SK-N-SH (cell line): ENCODE data around the gene FAM78A. TPM values are rescaled to one million over a fixed set of nuclear protein-coding genes. Genes with fewer than 3 reads are reported as not detected.

Experiments used
- CTCF ChIA-PET: fragments of 300-600, 350-600 bp; formaldehyde crosslinking; extraction: SDS; loops from one replicate; lab custom pipeline; 2021; lab: Yijun Ruan, JAX
- POLR2A ChIA-PET: fragments of 350-600 bp; sonication (Branson Sonifier 250); formaldehyde crosslinking; extraction: SDS; loops from one replicate; lab custom pipeline; 2020; ENCODE audit warnings: antibody characterized with exemption, inconsistent platforms; lab: Yijun Ruan, JAX
- DNase-seq: peaks from one replicate; pipeline ENCODE4 v3.0.0; 2012
- H2AFZ ChIP-seq: fragments of 200-600 bp; sonication (generic); 2 replicates; pipeline ENCODE4 v1.8.1; 2016; ENCODE audit warnings: antibody characterized with exemption, mild to moderate bottlenecking, low read depth
- H3F3A ChIP-seq: fragments of 200-600 bp; sonication (generic); replicated peaks from 2 replicates; pipeline ENCODE3; 2016; ENCODE audit warnings: antibody characterized with exemption, mild to moderate bottlenecking; ENCODE audit not compliant: insufficient read depth
- H3K27ac ChIP-seq, 2 experiments: fragments of 200-500 bp in 1 of 2; fragments of 200-600 bp in 1 of 2; sonication (Bioruptor generic) in 1 of 2; sonication (generic), shearing (Covaris generic) in 1 of 2; 2 replicates each; pipeline versions ENCODE4 v1.5.1 to v1.6.1; 2014 to 2016; ENCODE audit warnings: low read depth in 2 of 2, inconsistent platforms in 1 of 2, low read length in 1 of 2, mild to moderate bottlenecking in 1 of 2, mixed read lengths in 1 of 2
- H3K27me3 ChIP-seq: fragments of 200-600 bp; sonication (generic), shearing (Covaris generic); 2 replicates; pipeline ENCODE4 v1.6.1; 2016; ENCODE audit warnings: mixed run types; ENCODE audit not compliant: insufficient read depth
- H3K36me3 ChIP-seq, 2 experiments: fragments of 200-500 bp in 1 of 2; fragments of 200-600 bp in 1 of 2; sonication (Bioruptor generic) in 1 of 2; sonication (generic) in 1 of 2; replicated peaks in 1 of 2; 2 replicates each; pipeline versions ENCODE3 to v1.5.1; 2014 to 2016; ENCODE audit warnings: low read length in 1 of 2, mild to moderate bottlenecking in 1 of 2; ENCODE audit not compliant: insufficient read depth in 2 of 2, control insufficient read depth in 1 of 2
- H3K4me1 ChIP-seq, 2 experiments: fragments of 200-500 bp in 1 of 2; fragments of 200-600 bp in 1 of 2; sonication (Bioruptor generic) in 1 of 2; sonication (generic), shearing (Covaris generic) in 1 of 2; 2 replicates each; pipeline versions ENCODE4 v1.5.1 to v1.6.1; 2014 to 2016; ENCODE audit warnings: low read depth in 1 of 2, low read length in 1 of 2, mixed run types in 1 of 2; ENCODE audit not compliant: insufficient read depth in 2 of 2, control insufficient read depth in 1 of 2
- H3K4me2 ChIP-seq: fragments of 200-600 bp; sonication (generic), shearing (Covaris generic); 2 replicates; pipeline ENCODE4 v1.6.1; 2017; ENCODE audit warnings: mixed run types
- H3K4me3 ChIP-seq, 2 experiments: fragments of 200-500 bp in 1 of 2; fragments of 200-600 bp in 1 of 2; sonication (Bioruptor generic) in 1 of 2; sonication (generic), shearing (Covaris generic) in 1 of 2; 2 replicates each; pipeline versions ENCODE4 v1.5.1 to v1.8.1; 2014 to 2016; ENCODE audit warnings: low read depth in 2 of 2, inconsistent platforms in 1 of 2, low read length in 1 of 2, mild to moderate bottlenecking in 1 of 2, mixed read lengths in 1 of 2, moderate library complexity in 1 of 2
- H3K79me2 ChIP-seq: fragments of 200-600 bp; sonication (generic); 2 replicates; pipeline ENCODE4 v1.8.1; 2017; ENCODE audit warnings: mild to moderate bottlenecking; ENCODE audit not compliant: insufficient read depth
- H3K9ac ChIP-seq: fragments of 200-600 bp; sonication (generic); 2 replicates; pipeline ENCODE4 v1.6.1; 2017; ENCODE audit warnings: mixed run types
- H3K9me2 ChIP-seq: fragments of 200-600 bp; sonication (generic); 2 replicates; pipeline ENCODE4 v1.6.1; 2017; ENCODE audit warnings: mixed run types
- H3K9me3 ChIP-seq: fragments of 200-600 bp; sonication (generic); 2 replicates; pipeline ENCODE4 v1.6.1; 2017; ENCODE audit warnings: mixed run types, mild to moderate bottlenecking, moderate library complexity
- H4K20me1 ChIP-seq: fragments of 200-600 bp; sonication (generic); 2 replicates; pipeline ENCODE4 v1.6.1; 2017; ENCODE audit warnings: mild to moderate bottlenecking, mixed run types; ENCODE audit not compliant: insufficient read depth
- ELF1 ChIP-seq: IDR thresholded peaks from 2 replicates; pipeline ENCODE4 v1.4.0; 2012
- EP300 ChIP-seq, 2 experiments: IDR thresholded peaks; 2 replicates each; pipeline versions ENCODE4 v1.4.0 to v1.6.1; 2012; ENCODE audit warnings: borderline replicate concordance in 1 of 2, low read depth in 1 of 2, low read length in 1 of 2
- EZH2phosphoT487 ChIP-seq: fragments of 200-600 bp; sonication (generic); IDR thresholded peaks from 2 replicates; pipeline ENCODE4 v1.6.1; 2017; ENCODE audit warnings: low read depth, mixed run types, mild to moderate bottlenecking, antibody characterized with exemption, moderate library complexity, borderline replicate concordance
- FOSL2 ChIP-seq: IDR thresholded peaks from 2 replicates; pipeline ENCODE4 v1.4.0; 2012; ENCODE audit warnings: low read depth, mild to moderate bottlenecking, moderate library complexity, borderline replicate concordance
- FOXJ3 ChIP-seq: sonication (generic); formaldehyde crosslinking; IDR thresholded peaks from 2 replicates; pipeline ENCODE4 v1.5.1; 2020; ENCODE audit warnings: mild to moderate bottlenecking, missing genetic modification reagents
- GATA2 ChIP-seq: sonication (generic); formaldehyde crosslinking; IDR thresholded peaks from 2 replicates; pipeline ENCODE4 v1.5.0; 2020; ENCODE audit warnings: mild to moderate bottlenecking, missing genetic modification reagents
- MEF2A ChIP-seq: IDR thresholded peaks from 2 replicates; pipeline ENCODE4 v1.4.0; 2012; ENCODE audit warnings: low read depth, borderline replicate concordance
- MXI1 ChIP-seq: IDR thresholded peaks from 2 replicates; pipeline ENCODE4 v1.6.1; 2012; ENCODE audit warnings: mild to moderate bottlenecking, low read depth, low read length, improper control_type of control experiment
- NRF1 ChIP-seq: IDR thresholded peaks from 2 replicates; pipeline ENCODE4 v1.6.1; 2012; ENCODE audit warnings: low read depth, mild to moderate bottlenecking, low read length
- POLR2AphosphoS5 ChIP-seq: IDR thresholded peaks from 2 replicates; pipeline ENCODE4 v1.6.1; 2012; ENCODE audit warnings: low read depth, low read length
- RAD21 ChIP-seq: IDR thresholded peaks from 2 replicates; pipeline ENCODE4 v1.6.1; 2012; ENCODE audit warnings: mild to moderate bottlenecking, low read length
- RFX5 ChIP-seq: IDR thresholded peaks from 2 replicates; pipeline ENCODE4 v1.6.1; 2012; ENCODE audit warnings: mild to moderate bottlenecking, improper control_type of control experiment, low read length
- RXRA ChIP-seq: IDR thresholded peaks from 2 replicates; pipeline ENCODE4 v1.4.0; 2012; ENCODE audit warnings: low read depth, mild to moderate bottlenecking, borderline replicate concordance
- SIN3A ChIP-seq: IDR thresholded peaks from 2 replicates; pipeline ENCODE4 v1.6.1; 2012; ENCODE audit warnings: low read depth, mild to moderate bottlenecking, low read length, moderate library complexity, borderline replicate concordance
- TAF1 ChIP-seq: IDR thresholded peaks from 2 replicates; pipeline ENCODE4 v1.6.1; 2012; ENCODE audit warnings: low read depth, mild to moderate bottlenecking, low read length, moderate library complexity, borderline replicate concordance
- TCF12 ChIP-seq: IDR thresholded peaks from 2 replicates; pipeline ENCODE4 v1.4.0; 2012
- TEAD4 ChIP-seq: IDR thresholded peaks from 2 replicates; pipeline ENCODE4 v1.4.0; 2012; ENCODE audit warnings: mild to moderate bottlenecking, borderline replicate concordance; ENCODE audit not compliant: insufficient read depth
- WGBS: methylation state at CpG from one replicate; pipeline ENCODE4 v1.1.6; 2017; ENCODE audit warnings: low lambda C conversion rate; 5-methylcytosine and 5-hydroxymethylcytosine counted together
- polyA plus RNA-seq, 3 experiments: library from polyadenylated mRNA; depleted of rRNA; stranded (reverse); fragments of >200 nt; gene quantifications; 2 replicates each; pipeline ENCODE4 v1.2.3, GENCODE V29; 2012
- TF ChIP-seq, protein P1 (sequence below): IDR thresholded peaks from 2 replicates; pipeline ENCODE4 v1.4.0; 2012; ENCODE audit warnings: low read depth
- TF ChIP-seq, protein P2 (sequence below): IDR thresholded peaks from 2 replicates; pipeline ENCODE4; 2012

The FAM78A gene
- polyA plus RNA-seq, 1 of the 3 experiments (the other 2 are of a cell fraction) = 1.0 TPM

DNA sequence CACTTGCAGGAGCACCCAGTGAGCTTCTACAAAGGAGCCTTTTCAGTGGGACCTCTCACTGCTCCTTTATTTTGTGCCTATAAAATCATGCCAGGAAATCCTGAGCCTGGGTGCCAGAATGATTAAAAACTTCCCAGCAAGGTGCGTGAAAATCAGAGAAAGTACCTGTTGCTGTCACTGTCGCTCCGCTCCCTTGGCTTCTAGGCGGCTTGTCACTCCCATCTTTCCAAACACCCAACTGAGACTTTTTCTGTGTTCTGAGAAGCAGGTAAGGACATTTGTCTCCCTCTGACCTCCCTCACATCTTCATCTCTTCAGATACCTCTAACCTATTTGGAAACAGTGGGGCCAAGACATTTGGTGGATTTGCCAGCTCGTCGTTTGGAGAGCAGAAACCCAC lies 53.9 kb downstream of the FAM78A start:
- ChIA-PET POLR2A (no interaction called here), CTCF (interaction anchor here (1.0 to 1.2 kb wide), 3 partner anchors 9 to 114 kb away, joined by 3 read pairs; no protein-coding TSS in a partner anchor)
- Histone ChIP-seq H3K4me2 (no peak overlapping the region), H3K9me2 (no peaks in the 10 kb centered on the region), H3K79me2 (no peaks in the 10 kb centered on the region), H3K9me3 (no peaks in the 10 kb centered on the region), H3K9ac (no peak overlapping the region), H2AFZ (no peak overlapping the region), H3F3A (no peaks in the 10 kb centered on the region), H3K36me3 (peaks cover 9 to 30% of the 10 kb centered on the region in 2 experiments), H3K4me3 (no peak overlapping the region)
- 98% methylated on average over 6 of the region's 6 CpGs for WGBS
- TF ChIP-seq ELF1 (no peak), TAF1 (no peak), MEF2A (no peak), POLR2AphosphoS5 (no peak), NRF1 (no peak)
- TF ChIP-seq, all 33 proteins: peak for 0
- DNase-seq = no peak
- no peaks in the 10 kb centered on the region for H4K20me1 ChIP-seq
- H3K27me3 ChIP-seq = no peaks in the 10 kb centered on the region
- H3K27ac ChIP-seq = no peak overlapping the region
- peaks cover 0 to 17% of the 10 kb centered on the region in 2 experiments; a peak in 2 of 4 replicates for H3K4me1 ChIP-seq

DNA sequence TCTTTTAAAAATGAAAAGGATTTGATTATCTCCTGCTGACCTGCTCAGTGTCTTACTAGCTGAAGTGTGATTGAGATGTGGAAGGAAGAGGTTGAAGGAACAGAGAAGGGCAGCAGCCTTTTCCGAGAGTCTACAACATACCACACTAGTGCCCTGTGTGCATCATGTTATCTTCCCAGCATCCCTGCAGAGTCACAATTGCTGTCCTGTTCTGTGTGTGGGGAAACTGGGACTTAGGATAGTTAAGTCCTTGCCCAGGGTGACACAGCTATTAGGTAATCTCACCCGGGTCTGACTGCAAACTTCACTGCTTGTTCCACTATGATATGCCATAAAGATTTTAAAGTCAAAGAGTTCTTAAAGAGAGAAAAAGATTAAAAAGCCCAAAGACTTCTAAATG lies 55.8 kb downstream of the FAM78A start:
- Histone ChIP-seq H3K27me3 (no peaks in the 10 kb centered on the region), H3K9me3 (no peaks in the 10 kb centered on the region), H3K79me2 (no peaks in the 10 kb centered on the region), H3K9me2 (no peaks in the 10 kb centered on the region), H3K36me3 (peaks cover 16 to 31% of the 10 kb centered on the region in 2 experiments), H3F3A (no peaks in the 10 kb centered on the region), H4K20me1 (no peaks in the 10 kb centered on the region), H2AFZ (no peak overlapping the region), H3K4me3 (no peak overlapping the region), H3K4me2 (no peak overlapping the region), H3K4me1 (no peaks in the 10 kb centered on the region), H3K27ac (no peak overlapping the region), H3K9ac (no peak overlapping the region)
- TF ChIP-seq SIN3A (no peak), GATA2 (CRISPR knock-in tag) (no peak), RAD21 (no peak), EZH2phosphoT487 (no peak), TEAD4 (no peak), MXI1 (no peak), FOSL2 (no peak), RFX5 (no peak), EP300 (IDR thresholded peaks at IDR 0.05; ENCODE audit: borderline replicate concordance in 1 of 2, low read depth in 1 of 2, low read length in 1 of 2) (no peak), FOXJ3 (no peak), RXRA (no peak), TCF12 (no peak), POLR2AphosphoS5 (no peak)
- TF ChIP-seq, protein P1, sequence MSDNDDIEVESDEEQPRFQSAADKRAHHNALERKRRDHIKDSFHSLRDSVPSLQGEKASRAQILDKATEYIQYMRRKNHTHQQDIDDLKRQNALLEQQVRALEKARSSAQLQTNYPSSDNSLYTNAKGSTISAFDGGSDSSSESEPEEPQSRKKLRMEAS = no peak
- TF ChIP-seq, protein P2, sequence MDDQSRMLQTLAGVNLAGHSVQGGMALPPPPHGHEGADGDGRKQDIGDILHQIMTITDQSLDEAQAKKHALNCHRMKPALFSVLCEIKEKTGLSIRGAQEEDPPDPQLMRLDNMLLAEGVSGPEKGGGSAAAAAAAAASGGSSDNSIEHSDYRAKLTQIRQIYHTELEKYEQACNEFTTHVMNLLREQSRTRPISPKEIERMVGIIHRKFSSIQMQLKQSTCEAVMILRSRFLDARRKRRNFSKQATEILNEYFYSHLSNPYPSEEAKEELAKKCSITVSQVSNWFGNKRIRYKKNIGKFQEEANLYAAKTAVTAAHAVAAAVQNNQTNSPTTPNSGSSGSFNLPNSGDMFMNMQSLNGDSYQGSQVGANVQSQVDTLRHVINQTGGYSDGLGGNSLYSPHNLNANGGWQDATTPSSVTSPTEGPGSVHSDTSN = no peak
- CTCF ChIA-PET = interaction anchor here (1.6 kb wide), 1 partner anchor 116 kb away, joined by 6 read pairs; no protein-coding TSS in a partner anchor
- DNase-seq = no peak
- POLR2A ChIA-PET = no interaction called here
- WGBS = 85% methylated on average over 2 of the region's 2 CpGs
